Left lung (tissue), 10 donors: ENCODE data around the gene ANKRD13B. TPM values are rescaled to one million over a fixed set of nuclear protein-coding genes. Genes with fewer than 3 reads are reported as not detected.

Experiments
- ATAC-seq: fragments of 200-7000 bp; cut with Tn5 transposase; one replicate; pipeline ENCODE4 v1.9.1; 2020; ENCODE audit warnings: moderate library complexity
- DNase-seq, 4 donors: peaks; one replicate each; pipeline ENCODE4 v3.0.0-alpha.2; 2013 to 2020
- H3K27ac ChIP-seq, 2 donors: fragments of 200-600 bp; sonication (generic) in 1 of 2; one replicate each; pipeline versions ENCODE4 v1.5.0 to v1.8.0; 2020 to 2021
- H3K27me3 ChIP-seq, 2 donors: fragments of 200-600 bp; sonication (generic) in 1 of 2; one replicate each; pipeline versions ENCODE4 v1.5.0 to v1.8.0; 2020 to 2021
- H3K36me3 ChIP-seq, 2 donors: fragments of 200-600 bp; sonication (generic) in 1 of 2; one replicate each; pipeline versions ENCODE4 v1.5.0 to v1.8.0; 2020 to 2021
- H3K4me1 ChIP-seq, 2 donors: fragments of 200-600 bp; one replicate each; pipeline ENCODE4 v1.8.0; 2021
- H3K4me3 ChIP-seq, 2 donors: fragments of 200-600 bp; sonication (generic) in 1 of 2; one replicate each; pipeline versions ENCODE4 v1.5.0 to v1.8.0; 2020 to 2021; ENCODE audit warnings: mild to moderate bottlenecking in 1 of 2
- H3K9me3 ChIP-seq, 2 donors: fragments of 200-600 bp; sonication (generic) in 1 of 2; one replicate each; pipeline versions ENCODE4 v1.5.0 to v1.8.0; 2020 to 2021
- intact Hi-C, 2 donors: fragments of 100-400 bp; cut with DNase I; formaldehyde crosslinking; loops; one replicate each; pipeline versions ENCODE4 v1.11.2 to v1.14.2; 2022
- polyA plus RNA-seq, 6 donors: library from polyadenylated mRNA; unstranded; fragments of 120-200 nt; gene quantifications; one replicate each; pipeline ENCODE4 v1.2.1, GENCODE V29; 2013; ENCODE audit not compliant: insufficient read length in 6 of 6
- total RNA-seq, 2 donors: library from RNA; stranded (reverse); fragmentation: NEBNext Ultra II Directional; extraction: Animal tissue kit (Norgen Biotek cat#: 25700); gene quantifications; one replicate each; pipeline ENCODE4 v1.2.1, GENCODE V29; 2021
- TF ChIP-seq, protein P1 (sequence below), 2 donors: fragments of 200-600 bp; sonication (generic) in 1 of 2; IDR thresholded peaks; one replicate each; pipeline versions ENCODE4 v1.5.0 to v1.8.0; 2021; ENCODE audit warnings: antibody characterized with exemption in 2 of 2
- donor health status: DM: no; HTN: yes; CAD: no.
- donor health status: DM: no; HTN: no; CAD: no.

ANKRD13B gene
- total and polyA plus RNA-seq, 8 donors = 7.7 to 14.3 (median 9.5) TPM

DNA sequence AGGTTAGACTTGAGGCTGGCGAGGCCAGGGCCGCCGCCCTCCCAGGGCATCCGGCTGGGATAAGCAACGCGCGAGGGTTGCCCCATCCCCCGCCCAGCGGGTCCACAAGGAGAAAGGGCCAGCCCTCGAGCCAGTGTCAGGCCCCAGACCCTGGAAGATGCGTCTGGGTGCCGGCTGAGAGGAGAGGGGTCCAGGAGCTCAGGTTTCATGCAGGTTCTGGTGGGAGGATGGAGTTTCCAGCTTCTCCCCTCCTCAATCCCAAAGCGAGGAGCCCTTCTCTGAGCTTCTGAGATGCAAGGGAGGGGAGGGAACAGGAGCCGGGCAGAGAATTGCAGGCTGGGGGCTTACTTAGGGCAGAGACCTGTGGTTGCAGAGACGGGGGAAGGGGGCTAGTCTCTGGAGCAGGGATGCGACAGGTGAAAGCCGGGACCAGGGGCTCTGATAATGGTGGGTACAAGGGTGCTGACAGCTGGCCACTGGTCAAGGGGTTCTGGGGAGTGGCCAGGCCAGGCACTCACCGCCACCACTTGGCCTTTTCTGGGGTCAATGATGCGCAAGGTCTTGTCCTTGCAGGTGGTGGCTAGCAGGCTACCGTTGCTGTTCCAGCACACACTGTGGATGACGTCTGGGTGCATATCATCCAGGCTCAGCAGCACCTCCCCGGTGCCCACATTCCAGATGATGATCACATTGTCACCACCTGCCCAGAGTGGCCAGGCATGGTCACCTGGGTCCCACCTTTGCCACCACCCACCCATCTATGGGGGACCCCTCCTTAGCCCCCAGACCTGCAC lies 25.5 kb downstream of the ANKRD13B start:
- peaks cover 29 to 68% of the 10 kb centered on the region in 2 donors for H3K4me1 ChIP-seq
- peaks cover 0 to 75% of the 10 kb centered on the region in 2 donors for H3K27me3 ChIP-seq
- H3K36me3 ChIP-seq = no peaks in the 10 kb centered on the region
- H3K4me3 ChIP-seq = peak overlapping the region; percentile 28 to 43
- DNase-seq = peak in 1 of 4 donors; percentile 44
- intact Hi-C loops = no loop called here
- TF ChIP-seq, protein P1, sequence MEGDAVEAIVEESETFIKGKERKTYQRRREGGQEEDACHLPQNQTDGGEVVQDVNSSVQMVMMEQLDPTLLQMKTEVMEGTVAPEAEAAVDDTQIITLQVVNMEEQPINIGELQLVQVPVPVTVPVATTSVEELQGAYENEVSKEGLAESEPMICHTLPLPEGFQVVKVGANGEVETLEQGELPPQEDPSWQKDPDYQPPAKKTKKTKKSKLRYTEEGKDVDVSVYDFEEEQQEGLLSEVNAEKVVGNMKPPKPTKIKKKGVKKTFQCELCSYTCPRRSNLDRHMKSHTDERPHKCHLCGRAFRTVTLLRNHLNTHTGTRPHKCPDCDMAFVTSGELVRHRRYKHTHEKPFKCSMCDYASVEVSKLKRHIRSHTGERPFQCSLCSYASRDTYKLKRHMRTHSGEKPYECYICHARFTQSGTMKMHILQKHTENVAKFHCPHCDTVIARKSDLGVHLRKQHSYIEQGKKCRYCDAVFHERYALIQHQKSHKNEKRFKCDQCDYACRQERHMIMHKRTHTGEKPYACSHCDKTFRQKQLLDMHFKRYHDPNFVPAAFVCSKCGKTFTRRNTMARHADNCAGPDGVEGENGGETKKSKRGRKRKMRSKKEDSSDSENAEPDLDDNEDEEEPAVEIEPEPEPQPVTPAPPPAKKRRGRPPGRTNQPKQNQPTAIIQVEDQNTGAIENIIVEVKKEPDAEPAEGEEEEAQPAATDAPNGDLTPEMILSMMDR (IDR thresholded peaks at IDR 0.05) = no peak
- peak overlapping the region in 1 of 2 donors; percentile 62 for H3K27ac ChIP-seq
- no peak for ATAC-seq
- no peaks in the 10 kb centered on the region for H3K9me3 ChIP-seq

DNA sequence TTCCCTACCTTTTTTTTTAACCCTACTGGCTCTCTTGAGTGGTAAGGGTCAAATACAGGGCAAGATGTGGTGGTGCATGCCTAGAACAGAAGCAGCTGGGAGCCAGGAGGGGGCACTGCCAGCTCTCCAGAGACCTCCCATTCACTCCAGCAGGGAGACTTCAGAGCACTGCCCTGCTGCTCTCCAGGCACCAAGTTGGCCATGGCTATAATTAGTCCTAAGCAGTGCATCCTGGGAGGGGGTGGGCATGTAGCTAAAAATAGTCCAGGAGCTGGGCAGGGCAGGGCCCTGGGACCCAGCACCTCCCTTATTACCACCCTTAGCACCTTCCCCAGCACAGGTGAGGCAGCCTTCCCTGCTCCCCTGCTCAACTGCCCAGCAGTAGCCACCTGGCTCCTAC lies 26.3 kb downstream of the ANKRD13B start:
- no peak overlapping the region for H3K4me3 ChIP-seq
- H3K27ac ChIP-seq = no peak overlapping the region
- TF ChIP-seq, protein P1 (IDR thresholded peaks at IDR 0.05) = no peak
- H3K9me3 ChIP-seq = no peaks in the 10 kb centered on the region
- ATAC-seq (no peak), DNase-seq (peak in 2 of 4 donors; percentile 18 to 34)
- intact Hi-C loops = no loop called here
- H3K4me1 ChIP-seq = peaks cover 23 to 60% of the 10 kb centered on the region in 2 donors
- no peaks in the 10 kb centered on the region for H3K36me3 ChIP-seq
- H3K27me3 ChIP-seq = peaks cover 0 to 67% of the 10 kb centered on the region in 2 donors

- H3K27me3 ChIP-seq = peaks cover 0 to 57% of the 10 kb centered on the region in 2 donors
Measured at GRCh38 chr17:29620271-29620670, 27.3 kb downstream of the ANKRD13B start.

DNA sequence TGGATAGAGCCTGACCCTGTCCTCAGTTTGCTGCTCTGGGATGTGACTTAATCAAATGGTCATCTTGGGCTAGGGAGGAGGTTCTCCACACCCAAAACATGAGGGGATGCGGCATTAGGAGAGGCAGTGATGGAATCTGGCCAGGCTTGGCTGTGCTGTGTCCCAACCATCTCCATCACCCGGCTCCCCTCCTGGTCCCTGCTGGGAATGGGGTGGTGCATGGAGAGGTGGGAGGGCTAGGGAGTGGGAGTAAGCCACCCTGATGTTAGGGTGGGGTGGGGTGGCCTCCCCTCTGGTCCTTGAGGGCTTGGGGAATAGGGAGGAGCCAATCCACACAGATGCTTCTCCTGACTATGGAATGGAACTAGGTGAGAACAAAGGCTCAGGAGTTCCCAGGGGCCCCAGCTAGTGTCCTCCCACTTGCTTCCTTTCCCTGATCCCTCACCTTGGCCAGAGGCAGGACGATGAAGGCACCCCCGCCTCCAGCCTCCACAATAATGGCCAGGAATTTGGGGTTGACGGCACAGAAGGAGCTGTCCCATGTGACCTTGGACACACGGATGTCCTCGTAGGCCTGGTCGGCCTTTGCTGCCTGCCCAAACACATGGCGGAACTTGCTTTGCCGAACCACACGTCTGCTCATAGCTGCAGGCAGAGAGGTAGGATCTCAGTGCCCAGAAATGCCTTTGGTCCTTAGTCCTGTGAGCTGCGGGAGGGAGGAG lies 28.0 kb downstream of the ANKRD13B start:
- Histone ChIP-seq H3K4me1 (peaks cover 20 to 43% of the 10 kb centered on the region in 2 donors), H3K9me3 (no peaks in the 10 kb centered on the region), H3K27ac (no peak overlapping the region), H3K36me3 (peaks cover 0 to 8% of the 10 kb centered on the region in 2 donors), H3K27me3 (peaks cover 0 to 50% of the 10 kb centered on the region in 2 donors), H3K4me3 (no peak overlapping the region)
- intact Hi-C loops = no loop called here
- ATAC-seq (no peak), DNase-seq (peak in 1 of 4 donors; percentile 55)
- TF ChIP-seq, protein P1 (IDR thresholded peaks at IDR 0.05) = no peak

More at GRCh38 chr17:29620271-29620670, 27.3 kb downstream of the ANKRD13B start:
- no peak for ATAC-seq
- Histone ChIP-seq H3K9me3 (no peaks in the 10 kb centered on the region), H3K4me1 (peaks cover 23 to 50% of the 10 kb centered on the region in 2 donors), H3K4me3 (no peak overlapping the region), H3K27ac (no peak overlapping the region), H3K36me3 (peaks cover 0 to 2% of the 10 kb centered on the region in 2 donors)
- TF ChIP-seq, protein P1 (IDR thresholded peaks at IDR 0.05) = no peak
- peak in 1 of 4 donors; percentile 47 for DNase-seq
- intact Hi-C loops = no loop called here

- TF ChIP-seq, protein P1 (IDR thresholded peaks at IDR 0.05) = no peak
- ATAC-seq (no peak), DNase-seq (peak in 1 of 4 donors; percentile 25)
- Histone ChIP-seq H3K9me3 (no peaks in the 10 kb centered on the region), H3K27me3 (peaks cover 0 to 42% of the 10 kb centered on the region in 2 donors), H3K36me3 (peaks cover 0 to 8% of the 10 kb centered on the region in 2 donors), H3K27ac (no peak overlapping the region), H3K4me3 (peak overlapping the region in 1 of 2 donors; percentile 53), H3K4me1 (peaks cover 12 to 35% of the 10 kb centered on the region in 2 donors)
- intact Hi-C loops = no loop called here
Measured at GRCh38 chr17:29621751-29622194, 28.8 kb downstream of the ANKRD13B start.
